OCI-LY1 (cell line): ENCODE measurements around the gene WASHC3.

Source experiments
- H2AFZ ChIP-seq: fragments of 200-600 bp; sonication (generic), shearing (Covaris generic); 2 replicates; pipeline ENCODE4 v1.6.0; 2014; ENCODE audit warnings: antibody characterized with exemption, mild to moderate bottlenecking, low read length
- H3F3A ChIP-seq: fragments of 200-600 bp; sonication (generic), shearing (Covaris generic); 2 replicates; pipeline ENCODE4 v1.6.0; 2014; ENCODE audit warnings: mild to moderate bottlenecking, antibody characterized with exemption, low read length, moderate library complexity; ENCODE audit not compliant: insufficient read depth
- H3K27ac ChIP-seq: fragments of 200-600 bp; sonication (generic); 2 replicates; pipeline ENCODE4 v1.5.1; 2014; ENCODE audit warnings: low read length, mixed run types, mild to moderate bottlenecking, low read depth; ENCODE audit not compliant: poor library complexity, severe bottlenecking
- H3K27me3 ChIP-seq: fragments of 200-600 bp; sonication (generic); 2 replicates; pipeline ENCODE4 v1.6.0; 2014; ENCODE audit warnings: antibody characterized with exemption, mild to moderate bottlenecking, low read length, moderate library complexity; ENCODE audit not compliant: insufficient read depth
- H3K36me3 ChIP-seq: fragments of 200-600 bp; sonication (generic); 2 replicates; pipeline ENCODE4 v1.6.1; 2014; ENCODE audit warnings: mild to moderate bottlenecking, antibody characterized with exemption, low read length, moderate library complexity, mixed read lengths; ENCODE audit not compliant: insufficient read depth
- H3K4me1 ChIP-seq: fragments of 200-600 bp; sonication (generic); 2 replicates; pipeline ENCODE4 v1.5.1; 2014; ENCODE audit warnings: mild to moderate bottlenecking, low read length, moderate library complexity; ENCODE audit not compliant: insufficient read depth, severe bottlenecking
- H3K4me2 ChIP-seq: fragments of 200-600 bp; sonication (generic), shearing (Covaris generic); 2 replicates; pipeline ENCODE4 v1.6.1; 2014; ENCODE audit warnings: low read length
- H3K4me3 ChIP-seq: fragments of 200-600 bp; sonication (generic); 2 replicates; pipeline ENCODE4 v1.5.1; 2014; ENCODE audit warnings: low read length, low read depth, mild to moderate bottlenecking, mixed read lengths; ENCODE audit not compliant: poor library complexity, severe bottlenecking
- H3K79me2 ChIP-seq: fragments of 200-600 bp; shearing (Covaris generic); 2 replicates; pipeline ENCODE4 v1.6.1; 2016; ENCODE audit warnings: mixed run types, low read length, mixed read lengths; ENCODE audit not compliant: insufficient read depth
- H3K9ac ChIP-seq: fragments of 200-600 bp; sonication (generic), shearing (Covaris generic); 2 replicates; pipeline ENCODE4 v1.6.1; 2014; ENCODE audit warnings: mild to moderate bottlenecking, low read length, mixed read lengths
- H3K9me2 ChIP-seq: fragments of 200-600 bp; sonication (generic), shearing (Covaris generic); 2 replicates; pipeline ENCODE4 v1.6.1; 2014; ENCODE audit warnings: low read depth, mild to moderate bottlenecking, low read length, mixed read lengths
- H3K9me3 ChIP-seq: fragments of 200-600 bp; shearing (Covaris generic); 2 replicates; pipeline ENCODE4 v1.6.1; 2014; ENCODE audit warnings: low read length, mixed read lengths
- H4K20me1 ChIP-seq: fragments of 200-600 bp; sonication (generic), shearing (Covaris generic); 2 replicates; pipeline ENCODE4 v1.6.0; 2016; ENCODE audit warnings: mild to moderate bottlenecking, low read length; ENCODE audit not compliant: insufficient read depth
- EZH2 ChIP-seq: fragments of 200-600 bp; sonication (generic), shearing (Covaris generic); IDR thresholded peaks from 2 replicates; pipeline ENCODE4 v1.8.0; 2017; ENCODE audit warnings: borderline replicate concordance, mixed run types, mild to moderate bottlenecking, antibody characterized with exemption, low read length, moderate library complexity, mixed read lengths
- TF ChIP-seq, protein P1 (sequence below): fragments of 200-600 bp; sonication (generic), shearing (Covaris generic); IDR thresholded peaks from 2 replicates; pipeline ENCODE4 v1.5.1; 2017; ENCODE audit warnings: mild to moderate bottlenecking, antibody characterized with exemption, low read length, moderate library complexity, mixed read lengths

Gene WASHC3

DNA sequence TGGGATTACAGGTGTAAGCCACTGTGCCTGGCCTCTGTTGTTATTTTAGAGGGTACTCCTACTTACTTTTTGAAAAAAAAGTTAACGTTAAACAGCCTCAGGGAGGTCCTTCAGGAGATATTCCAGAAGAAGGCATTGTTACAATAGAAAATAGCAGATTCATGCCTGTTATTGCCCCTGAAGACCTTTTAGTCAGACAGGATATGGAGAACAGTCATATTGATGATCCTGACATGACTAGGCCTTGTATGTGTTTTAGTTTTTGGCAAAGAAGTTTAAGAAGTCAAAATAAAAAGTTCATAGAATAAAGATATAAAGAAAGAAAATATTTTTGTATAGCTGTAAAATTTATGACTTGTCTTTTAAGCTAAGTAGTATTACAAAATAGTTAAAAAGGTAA, 45.3 kb downstream of the WASHC3 start:
- Histone ChIP-seq H3K9me2 (no peaks in the 10 kb centered on the region), H3K9ac (no peak overlapping the region), H3K4me2 (no peak overlapping the region), H3K4me3 (no peak overlapping the region), H2AFZ (no peak overlapping the region), H3K4me1 (no peaks in the 10 kb centered on the region), H3K27ac (no peak overlapping the region), H3K27me3 (no peaks in the 10 kb centered on the region), H3K36me3 (peaks cover 6% of the 10 kb centered on the region; the same call in 1 of the 2 replicates), H3K9me3 (no peaks in the 10 kb centered on the region), H3F3A (no peaks in the 10 kb centered on the region), H4K20me1 (no peaks in the 10 kb centered on the region), H3K79me2 (no peaks in the 10 kb centered on the region)
- no peak for TF ChIP-seq EZH2
- TF ChIP-seq, protein P1, sequence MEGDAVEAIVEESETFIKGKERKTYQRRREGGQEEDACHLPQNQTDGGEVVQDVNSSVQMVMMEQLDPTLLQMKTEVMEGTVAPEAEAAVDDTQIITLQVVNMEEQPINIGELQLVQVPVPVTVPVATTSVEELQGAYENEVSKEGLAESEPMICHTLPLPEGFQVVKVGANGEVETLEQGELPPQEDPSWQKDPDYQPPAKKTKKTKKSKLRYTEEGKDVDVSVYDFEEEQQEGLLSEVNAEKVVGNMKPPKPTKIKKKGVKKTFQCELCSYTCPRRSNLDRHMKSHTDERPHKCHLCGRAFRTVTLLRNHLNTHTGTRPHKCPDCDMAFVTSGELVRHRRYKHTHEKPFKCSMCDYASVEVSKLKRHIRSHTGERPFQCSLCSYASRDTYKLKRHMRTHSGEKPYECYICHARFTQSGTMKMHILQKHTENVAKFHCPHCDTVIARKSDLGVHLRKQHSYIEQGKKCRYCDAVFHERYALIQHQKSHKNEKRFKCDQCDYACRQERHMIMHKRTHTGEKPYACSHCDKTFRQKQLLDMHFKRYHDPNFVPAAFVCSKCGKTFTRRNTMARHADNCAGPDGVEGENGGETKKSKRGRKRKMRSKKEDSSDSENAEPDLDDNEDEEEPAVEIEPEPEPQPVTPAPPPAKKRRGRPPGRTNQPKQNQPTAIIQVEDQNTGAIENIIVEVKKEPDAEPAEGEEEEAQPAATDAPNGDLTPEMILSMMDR: no peak

DNA sequence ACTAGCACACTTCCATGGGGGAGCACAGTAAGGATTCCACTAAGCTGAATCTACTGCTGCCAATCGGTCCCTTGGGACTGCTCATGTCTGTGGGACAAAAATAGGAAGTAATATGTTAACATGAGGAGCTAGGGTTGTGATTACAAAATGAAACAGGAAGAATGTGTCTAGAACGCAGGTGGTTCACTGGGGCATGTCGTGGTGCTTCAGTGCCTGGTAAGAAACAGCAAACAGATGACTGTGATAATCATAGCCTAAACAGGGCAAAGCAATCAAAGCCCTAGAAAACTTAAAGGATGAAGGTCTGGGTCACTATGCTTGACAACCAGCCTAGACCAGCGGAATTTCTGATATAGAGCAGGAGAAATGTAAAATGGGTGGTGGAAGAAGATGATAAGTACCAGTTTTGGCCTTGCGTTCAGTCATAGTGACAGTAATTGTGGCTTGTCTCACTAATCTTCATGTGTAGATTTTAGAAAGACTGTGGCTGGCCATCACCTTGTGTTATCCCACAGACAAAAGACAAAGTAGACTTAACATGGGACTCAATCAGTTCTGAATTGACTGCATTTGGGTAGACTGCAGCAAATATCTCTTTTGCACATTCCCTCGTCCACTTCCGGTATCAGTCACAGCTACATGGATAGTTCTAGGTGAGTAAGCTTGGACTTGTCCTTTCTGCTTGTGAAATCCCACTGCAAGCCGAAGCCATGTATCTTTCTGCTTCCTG, 51.4 kb downstream of the WASHC3 start:
- no peaks in the 10 kb centered on the region for H3F3A ChIP-seq
- no peaks in the 10 kb centered on the region for H4K20me1 ChIP-seq
- H3K9me2 ChIP-seq: no peaks in the 10 kb centered on the region
- no peaks in the 10 kb centered on the region for H3K36me3 ChIP-seq
- no peaks in the 10 kb centered on the region for H3K79me2 ChIP-seq
- peaks cover 17% of the 10 kb centered on the region for H3K4me1 ChIP-seq
- H3K9me3 ChIP-seq: no peaks in the 10 kb centered on the region
- peak overlapping the region; percentile 66 for H3K27ac ChIP-seq
- TF ChIP-seq EZH2: no peak
- TF ChIP-seq, protein P1: no peak
- peak overlapping the region; percentile 53 for H3K4me2 ChIP-seq
- H3K9ac ChIP-seq: peak overlapping the region; percentile 25; the same call in 1 of the 2 replicates
- H3K27me3 ChIP-seq: no peaks in the 10 kb centered on the region
- peak overlapping the region; percentile 28 for H3K4me3 ChIP-seq
- peak overlapping the region; percentile 31; the same call in 1 of the 2 replicates for H2AFZ ChIP-seq

DNA sequence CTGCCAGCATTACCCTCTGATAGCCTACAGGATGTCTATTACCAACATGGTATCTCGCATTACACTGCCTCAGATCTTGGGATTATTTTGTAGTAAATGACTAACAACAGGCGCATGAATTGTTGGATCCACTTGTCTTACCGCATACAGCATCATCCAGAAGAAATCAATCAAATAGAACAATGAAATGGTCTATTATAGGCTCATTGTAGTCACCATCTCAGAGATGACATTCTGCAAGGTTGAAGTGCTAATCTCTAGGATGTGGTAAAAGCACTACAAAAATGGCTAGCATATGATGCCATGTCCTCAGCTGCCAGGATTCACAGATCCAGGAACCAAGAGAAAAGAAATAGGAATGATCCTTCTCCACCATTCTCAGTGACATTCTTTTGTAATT, 52.0 kb downstream of the WASHC3 start:
- H3F3A ChIP-seq: no peaks in the 10 kb centered on the region
- no peaks in the 10 kb centered on the region for H3K9me2 ChIP-seq
- no peaks in the 10 kb centered on the region for H3K79me2 ChIP-seq
- H2AFZ ChIP-seq: peak overlapping the region; percentile 31; the same call in 1 of the 2 replicates
- H3K4me3 ChIP-seq: peak overlapping the region; percentile 28
- no peaks in the 10 kb centered on the region for H3K36me3 ChIP-seq
- H3K4me2 ChIP-seq: peak overlapping the region; percentile 53; the same call in 1 of the 2 replicates
- H4K20me1 ChIP-seq: no peaks in the 10 kb centered on the region
- TF ChIP-seq, protein P1: no peak
- no peak for TF ChIP-seq EZH2
- no peaks in the 10 kb centered on the region for H3K27me3 ChIP-seq
- H3K27ac ChIP-seq: peak overlapping the region; percentile 66
- H3K4me1 ChIP-seq: peaks cover 17% of the 10 kb centered on the region
- H3K9me3 ChIP-seq: no peaks in the 10 kb centered on the region
- H3K9ac ChIP-seq: no peak overlapping the region
